ENCODE data around the gene PTPRM.

Gene PTPRM

GRCh38 chr18:7647500-7647899 is 80.4 kb downstream of the PTPRM start:
- DNase-seq (ENCODE audit: low read depth in 1 of 2, low spot score in 1 of 2), result no peak
- in situ Hi-C loops (cut with HindIII; ENCODE audit: low pct_unique_long_range_greater_than_20kb, low sequenced_read_pairs), result no loop called here
- TF ChIP-seq JUND (IDR thresholded peaks at IDR 0.05; ENCODE audit: low read depth), result no peak

GRCh38 chr18:7657050-7657449 is 89.9 kb downstream of the PTPRM start:
- no peak for DNase-seq (ENCODE audit: low read depth in 1 of 2, low spot score in 1 of 2)
- in situ Hi-C loops (cut with HindIII; ENCODE audit: low pct_unique_long_range_greater_than_20kb, low sequenced_read_pairs), result no loop called here
- TF ChIP-seq JUND (IDR thresholded peaks at IDR 0.05; ENCODE audit: low read depth), result no peak

GRCh38 chr18:7657937-7658336 is 90.8 kb downstream of the PTPRM start:
- DNase-seq (ENCODE audit: low read depth in 1 of 2, low spot score in 1 of 2), result no peak
- in situ Hi-C loops (cut with HindIII; ENCODE audit: low pct_unique_long_range_greater_than_20kb, low sequenced_read_pairs), result no loop called here
- no peak for TF ChIP-seq JUND (IDR thresholded peaks at IDR 0.05; ENCODE audit: low read depth)

- in situ Hi-C loops (cut with HindIII; ENCODE audit: low pct_unique_long_range_greater_than_20kb, low sequenced_read_pairs), result no loop called here
- no peak for TF ChIP-seq JUND (IDR thresholded peaks at IDR 0.05; ENCODE audit: low read depth)
- no peak for DNase-seq (ENCODE audit: low read depth in 1 of 2, low spot score in 1 of 2)
Measured at GRCh38 chr18:7658701-7659100, 91.6 kb downstream of the PTPRM start.

- DNase-seq (ENCODE audit: low read depth in 1 of 2, low spot score in 1 of 2), result no peak
- TF ChIP-seq JUND (IDR thresholded peaks at IDR 0.05; ENCODE audit: low read depth), result no peak
- in situ Hi-C loops (cut with HindIII; ENCODE audit: low pct_unique_long_range_greater_than_20kb, low sequenced_read_pairs), result no loop called here
Measured at GRCh38 chr18:7661207-7661606, 94.1 kb downstream of the PTPRM start.

GRCh38 chr18:7662866-7663265 is 95.8 kb downstream of the PTPRM start:
- in situ Hi-C loops (cut with HindIII; ENCODE audit: low pct_unique_long_range_greater_than_20kb, low sequenced_read_pairs), result no loop called here
- no peak for TF ChIP-seq JUND (IDR thresholded peaks at IDR 0.05; ENCODE audit: low read depth)

GRCh38 chr18:7663366-7664312 is 96.5 kb downstream of the PTPRM start:
- in situ Hi-C loops (cut with HindIII; ENCODE audit: low pct_unique_long_range_greater_than_20kb, low sequenced_read_pairs), result no loop called here
- no peak for TF ChIP-seq JUND (IDR thresholded peaks at IDR 0.05; ENCODE audit: low read depth)
- DNase-seq (ENCODE audit: low read depth in 1 of 2, low spot score in 1 of 2), result no peak

More at GRCh38 chr18:7662866-7663265, 95.8 kb downstream of the PTPRM start:
- DNase-seq (ENCODE audit: low read depth in 1 of 2, low spot score in 1 of 2), result no peak

- in situ Hi-C loops (cut with HindIII; ENCODE audit: low pct_unique_long_range_greater_than_20kb, low sequenced_read_pairs), result no loop called here
- TF ChIP-seq JUND (IDR thresholded peaks at IDR 0.05; ENCODE audit: low read depth), result no peak
Measured at GRCh38 chr18:7666195-7666776, 99.2 kb downstream of the PTPRM start.

GRCh38 chr18:7668392-7668791 is 101.3 kb downstream of the PTPRM start:
- no peak for TF ChIP-seq JUND (IDR thresholded peaks at IDR 0.05; ENCODE audit: low read depth)
- in situ Hi-C loops (cut with HindIII; ENCODE audit: low pct_unique_long_range_greater_than_20kb, low sequenced_read_pairs), result no loop called here
- no peak for DNase-seq (ENCODE audit: low read depth in 1 of 2, low spot score in 1 of 2)

More at GRCh38 chr18:7666195-7666776, 99.2 kb downstream of the PTPRM start:
- no peak for DNase-seq (ENCODE audit: low read depth in 1 of 2, low spot score in 1 of 2)

GRCh38 chr18:7669361-7669760 is 102.2 kb downstream of the PTPRM start:
- in situ Hi-C loops (cut with HindIII; ENCODE audit: low pct_unique_long_range_greater_than_20kb, low sequenced_read_pairs), result no loop called here
- TF ChIP-seq JUND (IDR thresholded peaks at IDR 0.05; ENCODE audit: low read depth), result no peak
- DNase-seq (ENCODE audit: low read depth in 1 of 2, low spot score in 1 of 2), result no peak

- no peak for DNase-seq (ENCODE audit: low read depth in 1 of 2, low spot score in 1 of 2)
- TF ChIP-seq JUND (IDR thresholded peaks at IDR 0.05; ENCODE audit: low read depth), result no peak
- in situ Hi-C loops (cut with HindIII; ENCODE audit: low pct_unique_long_range_greater_than_20kb, low sequenced_read_pairs), result no loop called here
Measured at GRCh38 chr18:7671105-7671504, 104.0 kb downstream of the PTPRM start.

- TF ChIP-seq JUND (IDR thresholded peaks at IDR 0.05; ENCODE audit: low read depth), result no peak
- in situ Hi-C loops (cut with HindIII; ENCODE audit: low pct_unique_long_range_greater_than_20kb, low sequenced_read_pairs), result no loop called here
- DNase-seq (ENCODE audit: low read depth in 1 of 2, low spot score in 1 of 2), result no peak
Measured at GRCh38 chr18:7676253-7676873, 109.2 kb downstream of the PTPRM start.

- no peak for DNase-seq (ENCODE audit: low read depth in 1 of 2, low spot score in 1 of 2)
- in situ Hi-C loops (cut with HindIII; ENCODE audit: low pct_unique_long_range_greater_than_20kb, low sequenced_read_pairs), result no loop called here
- TF ChIP-seq JUND (IDR thresholded peaks at IDR 0.05; ENCODE audit: low read depth), result no peak
Measured at GRCh38 chr18:7677001-7677400, 109.9 kb downstream of the PTPRM start.
